Neural progenitor cell (in vitro differentiated cells): ENCODE measurements around the gene LTBP3.
"Not testable (repeated sequence)": the region's sequence is repeated elsewhere in the genome, so short reads cannot be mapped to it uniquely, and the experiment has no call there.

Experiments used
- EZH2 ChIP-seq: fragments of 200-600 bp; sonication (generic); IDR thresholded peaks from 2 replicates; pipeline ENCODE4 v1.6.1; 2017; ENCODE audit warnings: antibody characterized with exemption, mild to moderate bottlenecking, moderate library complexity
- EZH2phosphoT487 ChIP-seq: fragments of 200-600 bp; sonication (generic); IDR thresholded peaks from 2 replicates; pipeline ENCODE4 v1.6.1; 2017; ENCODE audit warnings: antibody characterized with exemption
- TF ChIP-seq, protein P1 (sequence below): fragments of 200-600 bp; sonication (generic); IDR thresholded peaks from 2 replicates; pipeline ENCODE4 v1.5.1; 2017; ENCODE audit warnings: antibody characterized with exemption, mild to moderate bottlenecking

DNA sequence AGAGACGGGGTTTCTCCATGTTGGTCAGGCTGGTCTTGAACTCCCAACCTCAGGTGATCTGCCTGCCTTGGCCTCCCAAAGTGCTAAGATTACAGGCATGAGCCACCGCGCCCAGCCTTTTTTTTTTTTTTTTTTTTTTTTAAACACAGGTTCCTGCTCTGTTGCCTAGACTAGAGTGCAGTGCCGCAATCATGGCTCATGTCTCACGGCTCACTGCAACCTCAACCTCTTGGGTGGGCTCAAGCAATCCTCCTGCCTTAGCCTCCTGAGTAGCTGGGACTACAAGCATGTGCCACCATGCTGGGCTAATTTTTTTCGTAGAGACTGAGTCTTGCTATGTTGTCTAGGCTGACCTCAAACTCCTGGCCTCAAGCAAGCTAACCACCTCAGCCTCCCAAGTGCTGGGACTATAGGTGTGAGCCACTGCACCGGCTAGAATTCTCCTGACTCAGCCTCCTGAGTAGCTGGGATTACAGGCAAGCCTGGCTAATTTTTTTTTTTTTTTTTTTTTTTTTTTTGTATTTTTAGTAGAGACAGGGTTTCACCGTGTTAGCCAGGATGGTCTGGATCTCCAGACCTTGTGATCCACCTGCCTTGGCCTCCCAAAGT is 39.1 kb downstream of the LTBP3 start:
- TF ChIP-seq, protein P1, sequence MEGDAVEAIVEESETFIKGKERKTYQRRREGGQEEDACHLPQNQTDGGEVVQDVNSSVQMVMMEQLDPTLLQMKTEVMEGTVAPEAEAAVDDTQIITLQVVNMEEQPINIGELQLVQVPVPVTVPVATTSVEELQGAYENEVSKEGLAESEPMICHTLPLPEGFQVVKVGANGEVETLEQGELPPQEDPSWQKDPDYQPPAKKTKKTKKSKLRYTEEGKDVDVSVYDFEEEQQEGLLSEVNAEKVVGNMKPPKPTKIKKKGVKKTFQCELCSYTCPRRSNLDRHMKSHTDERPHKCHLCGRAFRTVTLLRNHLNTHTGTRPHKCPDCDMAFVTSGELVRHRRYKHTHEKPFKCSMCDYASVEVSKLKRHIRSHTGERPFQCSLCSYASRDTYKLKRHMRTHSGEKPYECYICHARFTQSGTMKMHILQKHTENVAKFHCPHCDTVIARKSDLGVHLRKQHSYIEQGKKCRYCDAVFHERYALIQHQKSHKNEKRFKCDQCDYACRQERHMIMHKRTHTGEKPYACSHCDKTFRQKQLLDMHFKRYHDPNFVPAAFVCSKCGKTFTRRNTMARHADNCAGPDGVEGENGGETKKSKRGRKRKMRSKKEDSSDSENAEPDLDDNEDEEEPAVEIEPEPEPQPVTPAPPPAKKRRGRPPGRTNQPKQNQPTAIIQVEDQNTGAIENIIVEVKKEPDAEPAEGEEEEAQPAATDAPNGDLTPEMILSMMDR = not testable (repeated sequence)
- TF ChIP-seq EZH2, EZH2phosphoT487: not testable (repeated sequence)
